ENCODE results near the gene PRSS48.

The PRSS48 gene

DNA sequence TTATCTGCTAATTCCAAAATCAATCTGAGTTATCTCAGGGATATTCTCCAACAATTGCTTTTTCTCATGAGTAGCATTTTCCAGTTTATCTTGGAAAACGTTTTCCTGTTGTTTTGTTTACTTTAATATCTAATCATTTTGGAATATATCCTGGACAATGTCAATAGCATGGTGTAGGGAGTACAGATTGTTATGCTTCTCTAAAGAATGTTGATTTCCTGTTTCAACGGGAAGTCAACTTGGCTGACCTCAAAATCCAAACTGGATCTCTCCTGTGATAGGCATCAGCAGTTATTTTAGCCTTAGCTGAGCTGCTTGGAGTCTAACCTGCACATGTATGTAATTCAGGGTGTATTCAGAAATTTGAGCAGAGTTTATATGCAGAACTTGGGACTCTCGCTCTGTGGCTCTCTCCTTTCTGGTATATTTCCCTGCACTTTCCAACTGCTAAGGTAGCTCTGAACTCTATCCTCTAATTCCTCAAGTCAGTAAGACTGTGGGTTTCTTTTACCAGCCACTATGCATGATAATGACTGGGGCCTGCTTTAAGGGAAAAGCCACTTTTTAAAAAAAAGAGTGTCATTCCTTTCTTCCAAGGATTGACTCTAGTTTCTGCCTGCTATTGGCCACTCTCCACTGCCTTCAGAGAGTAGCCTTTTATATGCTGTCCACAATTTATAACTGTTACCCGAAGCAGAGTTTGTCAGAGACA, 7.7 kb downstream of the PRSS48 start:
- peaks cover 0 to 6% of the 10 kb centered on the region in 2 donors for H3K27me3 Mint-ChIP-seq
- no peak overlapping the region for H3K4me3 Mint-ChIP-seq
- ATAC-seq (replicated peaks) (no peak), DNase-seq (no peak)
- peaks cover 4% of the 10 kb centered on the region for H3K36me3 Mint-ChIP-seq (ENCODE audit: insufficient read depth)
- H3K4me1 Mint-ChIP-seq (ENCODE audit: low read depth in 2 of 2): no peaks in the 10 kb centered on the region
- H3K27ac Mint-ChIP-seq: no peak overlapping the region
- H3K9me3 Mint-ChIP-seq: no peaks in the 10 kb centered on the region

DNA sequence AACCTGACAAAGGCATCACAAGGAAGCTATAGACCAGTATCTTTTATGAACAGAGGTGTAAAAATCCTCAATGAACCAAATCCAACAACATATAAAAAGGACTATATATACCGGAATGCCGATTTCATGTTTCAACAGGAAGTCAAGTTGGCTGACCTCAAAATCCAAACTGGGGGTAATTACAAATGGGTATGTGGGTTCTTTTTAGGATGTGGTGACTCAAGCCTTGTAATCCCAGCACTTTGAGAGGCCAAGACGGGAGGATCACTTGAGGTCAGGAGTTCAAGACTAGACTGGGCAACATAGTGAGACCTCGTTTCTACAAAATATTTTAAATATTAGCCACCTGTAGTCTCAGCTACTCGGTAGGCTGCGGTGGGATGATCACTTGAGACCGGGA, 10.4 kb downstream of the PRSS48 start:
- no peak overlapping the region for H3K27ac Mint-ChIP-seq
- ATAC-seq (replicated peaks): no peak
- no peaks in the 10 kb centered on the region for H3K9me3 Mint-ChIP-seq
- no peaks in the 10 kb centered on the region for H3K4me1 Mint-ChIP-seq (ENCODE audit: low read depth in 2 of 2)
- H3K27me3 Mint-ChIP-seq: no peaks in the 10 kb centered on the region
- H3K36me3 Mint-ChIP-seq (ENCODE audit: insufficient read depth): peaks cover 4% of the 10 kb centered on the region
- no peak overlapping the region for H3K4me3 Mint-ChIP-seq
- DNase-seq: no peak

DNA sequence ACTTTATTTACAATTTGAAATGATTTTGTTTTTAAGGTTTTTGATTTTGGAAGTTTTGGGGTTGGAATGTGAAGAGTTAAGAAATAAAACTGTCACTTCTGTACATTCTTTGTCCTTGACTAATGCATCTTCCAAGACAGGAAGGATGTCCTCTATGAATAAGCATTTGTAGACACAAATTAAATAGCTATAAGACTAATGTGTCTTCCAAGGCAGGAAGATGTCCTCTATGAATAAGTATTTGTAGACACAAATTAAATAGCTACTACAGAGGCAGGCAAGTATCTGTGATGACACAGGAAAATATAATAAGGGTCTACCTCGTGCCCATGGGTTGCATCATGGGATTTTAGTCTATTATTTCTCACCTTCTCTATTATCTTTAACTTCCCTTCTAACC, 14.5 kb downstream of the PRSS48 start:
- H3K9me3 Mint-ChIP-seq: no peaks in the 10 kb centered on the region
- H3K27me3 Mint-ChIP-seq: no peaks in the 10 kb centered on the region
- H3K4me1 Mint-ChIP-seq (ENCODE audit: low read depth in 2 of 2): no peaks in the 10 kb centered on the region
- no peak overlapping the region for H3K27ac Mint-ChIP-seq
- no peak for DNase-seq
- H3K36me3 Mint-ChIP-seq (ENCODE audit: insufficient read depth): no peaks in the 10 kb centered on the region
- no peak overlapping the region for H3K4me3 Mint-ChIP-seq
- no peak for ATAC-seq (replicated peaks)

DNA sequence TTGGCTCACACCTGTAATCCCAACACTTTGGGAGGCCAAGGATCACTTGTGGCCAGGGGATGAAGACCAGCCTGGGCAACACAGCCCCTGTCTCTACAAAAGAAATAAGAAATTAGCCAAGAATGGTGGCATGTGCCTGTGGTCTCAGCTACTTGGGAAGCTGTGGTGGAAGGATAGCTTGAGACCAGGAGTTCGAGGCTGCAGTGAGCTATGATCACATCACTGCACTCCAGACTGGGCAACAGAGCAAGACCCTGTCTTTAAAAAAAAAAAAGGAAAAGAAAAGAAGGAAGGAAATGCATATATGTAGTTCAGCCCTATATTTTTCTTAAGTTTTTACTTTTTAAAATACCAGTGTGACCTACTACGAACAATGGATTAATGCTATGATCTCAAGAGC, 15.1 kb downstream of the PRSS48 start:
- no peaks in the 10 kb centered on the region for H3K4me1 Mint-ChIP-seq (ENCODE audit: low read depth in 2 of 2)
- no peaks in the 10 kb centered on the region for H3K9me3 Mint-ChIP-seq
- no peaks in the 10 kb centered on the region for H3K36me3 Mint-ChIP-seq (ENCODE audit: insufficient read depth)
- DNase-seq: no peak
- no peak overlapping the region for H3K27ac Mint-ChIP-seq
- no peak for ATAC-seq (replicated peaks)
- no peak overlapping the region for H3K4me3 Mint-ChIP-seq
- no peaks in the 10 kb centered on the region for H3K27me3 Mint-ChIP-seq

DNA sequence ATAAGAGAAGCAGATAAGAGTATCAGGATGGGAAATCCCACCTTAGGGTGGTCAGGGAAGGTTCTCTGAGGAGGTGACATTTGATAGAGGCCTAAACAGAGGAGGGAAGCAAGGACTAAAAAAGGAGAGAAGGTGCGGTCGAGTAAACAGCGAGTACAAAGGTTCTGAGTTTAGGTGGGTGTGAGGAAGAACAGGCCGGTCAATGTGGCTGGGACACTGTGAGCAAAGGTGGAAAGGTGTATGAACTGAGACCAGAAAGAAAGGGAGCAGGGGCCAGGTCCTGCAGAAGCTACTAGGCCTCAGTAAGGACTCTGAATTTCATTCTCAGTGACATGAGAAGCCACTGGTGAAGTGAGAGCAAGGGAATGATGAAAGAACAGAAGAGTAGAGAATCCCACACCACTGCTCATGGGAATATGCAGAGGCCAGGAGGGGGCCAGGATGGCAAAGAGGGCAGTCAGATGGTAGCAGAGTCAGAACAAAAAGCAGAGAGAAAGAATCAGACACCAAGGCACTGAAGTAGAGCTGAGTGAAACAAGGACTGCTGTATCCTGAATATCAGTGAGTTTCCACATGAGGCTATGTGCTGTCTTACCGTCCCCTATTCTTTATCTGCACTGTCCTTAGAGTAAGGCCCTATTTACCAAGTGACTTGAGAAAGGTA, 18.0 kb downstream of the PRSS48 start:
- H3K36me3 Mint-ChIP-seq (ENCODE audit: insufficient read depth): no peaks in the 10 kb centered on the region
- H3K27ac Mint-ChIP-seq: no peak overlapping the region
- H3K4me3 Mint-ChIP-seq: no peak overlapping the region
- H3K27me3 Mint-ChIP-seq: peaks cover 0 to 9% of the 10 kb centered on the region in 2 donors
- ATAC-seq (replicated peaks): no peak
- no peaks in the 10 kb centered on the region for H3K9me3 Mint-ChIP-seq
- no peaks in the 10 kb centered on the region for H3K4me1 Mint-ChIP-seq (ENCODE audit: low read depth in 2 of 2)
- DNase-seq: no peak

DNA sequence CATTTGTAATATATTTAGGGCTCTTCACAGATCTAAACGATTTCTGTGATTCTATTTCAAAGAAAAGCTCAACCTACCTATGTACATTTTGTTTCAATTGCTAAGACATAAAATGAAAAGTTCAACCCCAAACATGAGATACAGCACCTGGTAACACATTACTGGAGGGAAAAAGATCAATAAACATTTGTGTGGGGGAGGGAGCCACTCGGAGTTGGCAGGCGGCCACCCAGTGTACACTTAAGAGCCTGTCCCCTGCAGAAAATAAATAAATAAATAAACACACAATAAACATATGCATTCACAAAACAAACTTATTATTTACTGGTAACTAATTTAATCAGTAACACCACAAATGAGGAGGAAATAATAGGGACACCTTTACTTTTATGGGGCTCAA, 19.3 kb downstream of the PRSS48 start:
- Mint-ChIP-seq H3K27me3 (peaks cover 2 to 10% of the 10 kb centered on the region in 2 donors), H3K36me3 (ENCODE audit: insufficient read depth) (no peaks in the 10 kb centered on the region), H3K4me1 (ENCODE audit: low read depth in 2 of 2) (no peaks in the 10 kb centered on the region), H3K9me3 (no peaks in the 10 kb centered on the region), H3K4me3 (no peak overlapping the region), H3K27ac (no peak overlapping the region)
- ATAC-seq (replicated peaks) (no peak), DNase-seq (no peak)

DNA sequence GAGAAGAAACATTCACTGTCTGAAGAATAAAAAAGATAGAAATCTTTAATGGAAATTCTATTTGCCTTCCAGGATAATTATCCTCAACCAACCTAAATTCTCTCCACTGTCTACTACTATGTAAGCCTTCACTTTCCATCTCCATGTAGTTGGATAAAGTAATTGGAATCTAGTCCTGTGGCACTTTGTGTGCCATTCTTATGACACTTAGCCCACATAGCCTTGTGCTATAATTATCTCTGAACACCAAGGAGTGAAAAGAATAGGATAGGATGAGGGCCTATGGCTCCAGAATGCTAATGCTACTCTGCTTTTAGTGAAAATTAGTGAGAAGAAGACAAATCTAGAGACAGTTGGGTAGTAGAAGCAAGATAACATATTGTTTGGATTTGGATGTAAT, 20.2 kb downstream of the PRSS48 start:
- Mint-ChIP-seq H3K27ac (no peak overlapping the region), H3K9me3 (no peaks in the 10 kb centered on the region)

DNA sequence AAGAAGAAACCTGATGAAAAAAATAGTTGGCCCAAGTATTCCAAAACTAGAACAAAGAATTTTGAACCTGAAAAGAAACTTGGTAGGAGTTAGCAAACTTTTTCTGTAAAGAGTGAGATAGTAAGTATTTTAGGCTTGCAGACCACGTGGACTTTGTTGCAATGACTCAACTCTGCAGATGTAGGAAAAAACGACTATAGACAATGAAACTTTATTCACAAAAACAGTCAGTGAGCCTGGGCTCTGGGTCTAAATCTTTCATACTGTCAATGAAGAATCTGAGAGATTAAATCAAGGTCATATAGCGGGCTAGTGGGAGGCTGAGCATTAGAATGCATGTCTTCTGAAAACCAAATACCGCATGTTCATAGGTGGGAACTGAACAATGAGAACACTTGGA, 25.5 kb downstream of the PRSS48 start:
- H3K36me3 Mint-ChIP-seq (ENCODE audit: insufficient read depth): no peaks in the 10 kb centered on the region
- no peaks in the 10 kb centered on the region for H3K4me1 Mint-ChIP-seq (ENCODE audit: low read depth in 2 of 2)
- ATAC-seq (replicated peaks) (no peak), DNase-seq (no peak)
- no peaks in the 10 kb centered on the region for H3K9me3 Mint-ChIP-seq
- H3K4me3 Mint-ChIP-seq: no peak overlapping the region
- peaks cover 13 to 19% of the 10 kb centered on the region in 2 donors for H3K27me3 Mint-ChIP-seq
- H3K27ac Mint-ChIP-seq: no peak overlapping the region

More for the DNA sequence above, 20.2 kb downstream of the PRSS48 start:
- no peak overlapping the region for H3K4me3 Mint-ChIP-seq
- peaks cover 9 to 19% of the 10 kb centered on the region in 2 donors for H3K27me3 Mint-ChIP-seq
- ATAC-seq (replicated peaks) (no peak), DNase-seq (no peak)
- H3K36me3 Mint-ChIP-seq (ENCODE audit: insufficient read depth): no peaks in the 10 kb centered on the region
- no peaks in the 10 kb centered on the region for H3K4me1 Mint-ChIP-seq (ENCODE audit: low read depth in 2 of 2)

DNA sequence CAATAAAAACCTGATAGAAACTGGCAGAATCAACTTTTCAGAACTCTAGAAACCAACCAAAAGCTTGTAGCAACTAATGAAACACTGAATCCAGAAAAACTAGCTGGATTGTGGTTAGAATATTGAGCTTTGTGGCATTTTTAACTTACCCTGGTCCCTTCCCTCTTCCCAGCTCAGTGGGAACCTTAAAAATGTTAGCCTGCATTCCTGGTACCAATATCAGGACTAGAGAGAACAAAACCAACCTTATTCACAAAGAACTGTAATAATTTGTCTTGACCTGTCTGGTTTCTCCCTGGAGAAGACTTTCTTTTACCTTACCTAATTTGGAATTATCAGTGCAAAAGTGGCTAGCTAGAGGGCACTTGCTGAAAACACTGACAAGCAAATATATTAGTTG, 27.3 kb downstream of the PRSS48 start:
- Mint-ChIP-seq H3K4me3 (no peak overlapping the region), H3K4me1 (ENCODE audit: low read depth in 2 of 2) (no peaks in the 10 kb centered on the region), H3K27ac (no peak overlapping the region), H3K9me3 (no peaks in the 10 kb centered on the region), H3K36me3 (ENCODE audit: insufficient read depth) (no peaks in the 10 kb centered on the region), H3K27me3 (peaks cover 15 to 16% of the 10 kb centered on the region in 2 donors)
- DNase-seq: no peak
- ATAC-seq (replicated peaks): no peak

DNA sequence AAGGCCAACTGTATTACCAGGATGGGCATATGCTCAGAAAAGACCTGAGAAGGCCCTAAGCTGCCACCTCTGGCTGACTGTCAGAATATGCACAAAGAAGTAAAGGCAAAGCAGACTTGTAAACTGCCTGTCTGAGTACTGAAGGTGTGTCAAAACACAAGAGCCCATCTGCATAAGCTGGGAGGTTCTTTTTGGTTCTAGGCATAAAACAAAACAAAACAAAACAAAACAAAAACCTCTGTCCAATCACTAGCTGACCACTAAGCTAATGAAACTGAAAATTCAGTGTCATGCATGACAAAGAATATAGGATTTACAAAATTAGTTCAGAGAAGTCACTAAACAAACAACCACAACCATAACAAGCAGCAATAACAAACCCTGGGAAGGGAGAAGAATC, 27.8 kb downstream of the PRSS48 start:
- DNase-seq (no peak), ATAC-seq (replicated peaks) (no peak)
- Mint-ChIP-seq H3K36me3 (ENCODE audit: insufficient read depth) (no peaks in the 10 kb centered on the region), H3K27ac (no peak overlapping the region), H3K4me1 (ENCODE audit: low read depth in 2 of 2) (no peaks in the 10 kb centered on the region), H3K9me3 (no peaks in the 10 kb centered on the region), H3K27me3 (peaks cover 15 to 16% of the 10 kb centered on the region in 2 donors), H3K4me3 (no peak overlapping the region)

DNA sequence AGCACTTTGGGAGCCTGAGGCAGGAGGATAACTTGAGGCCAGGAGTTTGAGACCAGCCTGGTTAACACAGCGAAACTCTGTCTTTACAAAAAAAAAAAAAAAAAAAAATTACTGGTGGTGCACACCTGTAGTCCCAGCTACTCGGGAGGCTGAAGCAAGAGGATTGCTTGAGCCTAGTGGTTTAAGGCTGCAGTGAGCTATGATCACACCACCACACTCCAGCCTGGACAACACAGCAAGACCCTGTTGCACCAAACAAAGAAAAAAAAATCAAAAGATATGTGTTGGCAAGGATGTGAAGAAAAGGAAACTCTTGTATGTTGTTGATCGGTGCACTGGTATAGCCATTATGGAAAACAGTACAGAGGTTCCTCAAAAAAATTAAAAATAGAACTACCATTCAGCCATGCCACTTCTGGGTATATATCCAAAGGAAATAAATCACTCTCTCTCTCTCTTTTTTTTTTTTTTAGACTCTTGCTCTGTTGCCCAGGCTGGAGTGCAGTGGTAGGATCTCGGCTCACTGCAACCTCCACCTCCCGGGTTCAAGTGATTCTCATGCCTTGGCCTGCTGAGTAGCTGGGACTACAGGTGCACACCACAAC, 33.3 kb downstream of the PRSS48 start:
- Mint-ChIP-seq H3K9me3 (no peaks in the 10 kb centered on the region), H3K27ac (no peak overlapping the region), H3K27me3 (peaks cover 5 to 12% of the 10 kb centered on the region in 2 donors), H3K4me3 (no peak overlapping the region), H3K4me1 (ENCODE audit: low read depth in 2 of 2) (no peaks in the 10 kb centered on the region), H3K36me3 (ENCODE audit: insufficient read depth) (no peaks in the 10 kb centered on the region)
- DNase-seq: no peak
- ATAC-seq (replicated peaks): no peak

DNA sequence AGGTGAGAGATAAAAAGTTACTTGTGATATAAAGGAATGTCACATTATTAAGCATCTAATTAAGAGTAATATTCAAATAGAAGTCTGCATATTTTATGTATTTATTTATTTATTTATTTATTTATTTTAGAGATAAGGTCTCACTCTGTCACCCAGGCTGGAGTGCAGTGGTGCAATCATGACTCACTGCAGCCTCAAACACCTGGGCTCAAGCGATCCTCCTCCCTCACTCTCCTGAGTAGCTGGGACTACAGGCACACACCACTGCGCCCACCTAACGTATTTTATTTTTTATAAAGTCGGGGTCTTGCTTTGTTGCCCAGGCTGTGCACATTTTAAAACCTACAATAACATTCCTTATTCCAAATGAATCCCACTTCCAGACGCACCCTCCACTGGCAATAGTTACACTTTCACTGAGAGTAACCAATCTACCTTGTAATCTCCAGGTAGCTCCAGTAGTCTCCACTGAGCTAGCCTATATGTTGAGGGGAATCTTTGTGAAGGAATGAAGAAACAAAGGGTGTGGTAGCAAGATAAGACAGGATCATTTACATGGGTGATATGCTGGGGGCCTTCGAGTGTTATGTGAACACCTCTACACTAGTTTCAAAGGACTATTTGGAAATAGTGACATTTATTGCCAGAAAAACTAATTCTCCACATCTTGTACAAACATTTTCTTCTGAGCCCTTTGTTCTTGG, 36.5 kb downstream of the PRSS48 start:
- H3K27me3 Mint-ChIP-seq: peaks cover 16 to 27% of the 10 kb centered on the region in 2 donors
- no peaks in the 10 kb centered on the region for H3K9me3 Mint-ChIP-seq
- H3K27ac Mint-ChIP-seq: no peak overlapping the region
- DNase-seq: no peak
- no peaks in the 10 kb centered on the region for H3K36me3 Mint-ChIP-seq (ENCODE audit: insufficient read depth)
- no peak overlapping the region for H3K4me3 Mint-ChIP-seq
- ATAC-seq (replicated peaks): no peak
- no peaks in the 10 kb centered on the region for H3K4me1 Mint-ChIP-seq (ENCODE audit: low read depth in 2 of 2)

DNA sequence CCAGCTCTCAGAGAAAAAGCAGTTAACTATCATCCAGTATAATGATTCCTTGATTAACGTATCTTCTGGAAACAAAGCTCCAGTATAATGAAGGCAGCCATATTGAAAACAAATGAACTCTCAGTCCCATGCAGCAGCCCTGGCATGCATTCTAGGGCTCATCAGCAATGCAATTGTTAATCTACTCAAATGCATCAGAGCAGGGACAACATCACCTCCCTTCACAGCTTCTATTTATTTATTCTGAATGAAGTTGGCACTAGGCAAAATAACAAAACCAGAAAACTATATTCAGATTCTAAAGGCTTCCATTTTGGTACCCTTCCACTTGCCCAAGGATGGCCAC, 37.0 kb downstream of the PRSS48 start:
- Mint-ChIP-seq H3K4me1 (ENCODE audit: low read depth in 2 of 2) (no peaks in the 10 kb centered on the region), H3K4me3 (no peak overlapping the region), H3K27me3 (peaks cover 16 to 27% of the 10 kb centered on the region in 2 donors), H3K27ac (no peak overlapping the region), H3K36me3 (ENCODE audit: insufficient read depth) (no peaks in the 10 kb centered on the region), H3K9me3 (no peaks in the 10 kb centered on the region)
- ATAC-seq (replicated peaks) (no peak), DNase-seq (no peak)

DNA sequence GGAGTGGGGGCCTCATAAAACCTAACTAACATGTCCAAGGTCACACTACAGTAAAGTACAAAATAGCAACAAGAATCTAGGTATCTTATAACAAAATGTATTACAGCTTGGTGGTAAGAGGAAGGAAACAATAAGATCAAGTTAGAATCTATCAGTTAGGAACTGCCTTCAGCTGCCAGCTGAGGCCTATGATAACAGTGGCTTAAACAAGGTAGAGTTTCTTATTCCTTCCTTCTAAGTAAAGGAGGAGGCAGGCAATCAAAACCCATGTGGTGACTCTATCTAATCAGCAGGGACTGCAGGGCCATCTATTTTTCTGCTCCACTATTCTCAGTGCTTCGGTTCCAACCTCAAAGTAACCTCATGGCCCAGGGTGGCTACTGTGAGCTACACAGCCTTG, 37.5 kb downstream of the PRSS48 start:
- peaks cover 16 to 30% of the 10 kb centered on the region in 2 donors for H3K27me3 Mint-ChIP-seq
- no peak for DNase-seq
- no peak overlapping the region for H3K27ac Mint-ChIP-seq
- H3K9me3 Mint-ChIP-seq: no peaks in the 10 kb centered on the region
- no peaks in the 10 kb centered on the region for H3K36me3 Mint-ChIP-seq (ENCODE audit: insufficient read depth)
- no peak overlapping the region for H3K4me3 Mint-ChIP-seq
- ATAC-seq (replicated peaks): no peak
- no peaks in the 10 kb centered on the region for H3K4me1 Mint-ChIP-seq (ENCODE audit: low read depth in 2 of 2)
